GM19395 (cell line): ENCODE data around the gene ZRSR2.

ENCODE experiments used
- ATAC-seq: cut with Tn5 transposase; IDR thresholded peaks from one replicate; pipeline ENCODE4 v1.9.1; 2021; ENCODE audit warnings: mild to moderate bottlenecking, moderate library complexity; ENCODE audit not compliant: unreplicated experiment

ZRSR2 gene

GRCh38 chrX:15849555-15849954 is 59.3 kb downstream of the ZRSR2 start:
- no peak for ATAC-seq

DNA sequence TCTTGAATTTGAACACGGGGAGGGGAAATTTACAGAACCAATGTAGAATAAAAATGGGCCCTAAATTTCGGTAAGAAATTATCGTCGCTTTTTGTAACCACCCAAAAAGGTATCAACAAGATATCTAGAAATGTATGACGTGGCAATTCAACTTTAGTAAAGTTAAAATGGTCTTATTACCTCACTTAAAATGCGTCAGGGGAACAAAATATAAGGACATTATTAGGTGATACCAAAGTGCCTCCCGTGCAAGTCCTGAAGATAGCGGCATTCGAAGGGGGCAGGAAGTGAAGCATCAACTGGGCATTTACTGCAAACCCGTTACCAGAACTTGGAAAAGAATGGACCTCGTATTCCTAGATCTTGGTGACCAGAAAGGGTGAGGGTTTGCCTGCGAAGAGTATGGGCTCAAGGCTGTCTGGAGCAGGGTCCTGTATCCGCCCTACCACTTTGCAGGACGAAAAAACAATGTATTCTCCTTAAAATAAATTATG is 63.3 kb downstream of the ZRSR2 start:
- ATAC-seq: no peak

GRCh38 chrX:15854080-15854655 is 63.9 kb downstream of the ZRSR2 start:
- peak; percentile 39 for ATAC-seq

- ATAC-seq: peak; percentile 94
These were observed 64.7 kb downstream of the ZRSR2 start, which contains the start of gene AP1S2 for GRCh38 chrX:15854712-15855567. Gene AP1S2, minus strand, starts transcription at chrX:15854813. Its CDS starts 2,289 bp downstream, at chrX:15852524.

DNA sequence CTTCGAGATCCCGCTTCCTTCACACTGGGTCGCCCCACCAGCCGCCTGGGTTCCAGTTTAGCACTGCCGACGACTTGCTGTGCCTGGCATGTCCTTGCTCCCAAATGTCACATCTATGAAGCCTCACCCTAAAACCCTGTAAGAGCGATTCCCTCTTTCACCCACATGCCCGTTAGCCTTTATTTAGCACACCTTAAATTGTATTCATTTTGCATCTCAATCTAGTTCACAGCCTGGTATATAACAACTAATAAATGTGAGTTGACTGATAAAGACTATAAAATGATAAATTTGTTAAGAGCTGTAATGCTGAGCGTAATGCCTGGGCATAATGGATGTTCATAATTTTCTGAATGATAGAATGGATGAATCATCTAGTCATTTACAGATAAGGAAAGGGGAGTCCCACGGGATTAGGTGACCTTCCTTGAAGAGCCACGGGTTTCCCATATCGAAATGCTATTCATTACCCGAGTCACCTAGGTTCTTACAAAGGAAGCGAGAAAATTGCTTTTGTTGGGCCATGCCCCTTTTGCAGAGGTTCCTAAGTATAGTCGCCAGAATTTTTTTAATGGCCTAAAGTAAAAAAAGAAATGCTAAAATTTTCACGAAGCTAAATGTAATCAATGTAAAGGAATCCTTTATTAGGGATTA is 65.4 kb downstream of the ZRSR2 start:
- ATAC-seq: no peak

DNA sequence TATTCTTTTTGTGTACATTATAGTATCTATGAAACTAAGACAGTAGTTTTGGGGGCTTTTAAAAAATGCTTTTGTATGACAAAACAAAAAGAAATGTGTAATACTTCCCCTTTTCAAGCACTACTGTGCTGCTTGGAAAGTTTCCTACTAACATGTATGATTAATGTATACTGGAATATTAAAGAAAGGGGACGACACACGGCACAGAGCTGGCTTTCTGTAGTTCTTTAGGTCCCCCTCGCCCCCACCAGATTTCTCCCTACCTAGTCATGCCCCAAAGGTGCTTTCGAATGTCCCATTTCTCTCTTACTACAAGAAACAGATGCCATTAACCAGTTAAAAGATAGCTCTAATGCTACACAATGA is 65.9 kb downstream of the ZRSR2 start:
- no peak for ATAC-seq

GRCh38 chrX:15856636-15857035 is 66.4 kb downstream of the ZRSR2 start:
- ATAC-seq: no peak

DNA sequence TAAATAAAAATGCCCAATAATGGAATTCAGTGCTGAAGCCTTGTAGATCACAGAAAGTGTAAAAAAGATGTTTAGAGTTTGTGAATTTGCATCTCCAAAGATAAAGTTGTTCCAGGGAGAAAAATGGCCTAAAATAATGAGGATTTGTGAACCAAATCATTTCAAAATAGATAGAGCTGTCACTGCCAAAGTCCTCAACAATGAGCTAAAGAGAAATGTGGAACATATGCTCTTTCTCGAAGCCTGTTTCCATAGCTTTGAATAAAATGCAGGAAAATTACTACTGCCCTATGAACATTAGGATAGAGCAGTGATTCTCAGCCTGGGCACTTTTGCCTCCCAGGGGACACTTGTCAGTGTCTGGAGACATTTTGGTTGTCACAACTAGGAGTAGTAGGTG is 67.8 kb downstream of the ZRSR2 start:
- ATAC-seq: no peak

GRCh38 chrX:15860921-15861320 is 70.6 kb downstream of the ZRSR2 start:
- ATAC-seq: no peak

- no peak for ATAC-seq
These were observed 73.7 kb downstream of the ZRSR2 start for GRCh38 chrX:15864023-15864422.

DNA sequence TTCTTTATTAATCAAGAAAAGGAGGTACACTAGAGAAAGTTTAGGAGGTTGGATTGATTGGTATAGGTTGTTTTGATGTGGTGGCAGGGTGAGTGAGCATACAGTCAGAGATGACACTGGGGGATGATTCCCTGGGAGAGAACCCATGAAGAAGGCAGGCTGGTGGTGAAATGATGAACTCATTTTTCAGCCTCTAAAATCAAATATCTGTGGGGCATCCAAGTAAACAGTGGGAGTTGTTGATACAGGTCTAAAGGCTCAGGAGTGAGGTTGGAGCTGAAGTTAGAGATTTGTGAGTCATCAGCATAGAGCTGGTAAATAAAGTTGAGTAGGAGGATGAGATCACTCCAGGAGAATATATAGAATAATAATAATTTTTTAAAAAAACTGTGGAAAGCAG is 74.3 kb downstream of the ZRSR2 start:
- no peak for ATAC-seq

DNA sequence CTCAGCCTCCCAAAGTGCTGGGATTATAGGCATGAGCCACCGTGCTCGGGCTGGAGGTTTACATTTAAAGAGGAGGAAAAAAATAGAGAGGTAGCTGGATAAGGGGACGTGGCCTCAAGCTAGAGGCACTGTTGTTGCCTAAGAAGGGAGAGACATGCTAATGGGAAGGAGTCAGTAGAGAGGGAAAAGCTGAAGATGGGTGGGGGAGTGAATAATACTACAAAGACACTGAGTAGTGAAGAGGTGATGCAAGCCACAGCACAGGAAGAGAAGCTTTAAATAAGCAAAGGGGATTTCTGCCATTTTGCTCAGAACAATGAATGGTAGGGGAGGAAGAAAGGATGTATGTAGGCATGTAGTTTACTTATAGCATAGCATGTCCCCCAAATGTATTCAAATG is 75.9 kb downstream of the ZRSR2 start:
- ATAC-seq: no peak

GRCh38 chrX:15869695-15870094 is 79.4 kb downstream of the ZRSR2 start:
- no peak for ATAC-seq

DNA sequence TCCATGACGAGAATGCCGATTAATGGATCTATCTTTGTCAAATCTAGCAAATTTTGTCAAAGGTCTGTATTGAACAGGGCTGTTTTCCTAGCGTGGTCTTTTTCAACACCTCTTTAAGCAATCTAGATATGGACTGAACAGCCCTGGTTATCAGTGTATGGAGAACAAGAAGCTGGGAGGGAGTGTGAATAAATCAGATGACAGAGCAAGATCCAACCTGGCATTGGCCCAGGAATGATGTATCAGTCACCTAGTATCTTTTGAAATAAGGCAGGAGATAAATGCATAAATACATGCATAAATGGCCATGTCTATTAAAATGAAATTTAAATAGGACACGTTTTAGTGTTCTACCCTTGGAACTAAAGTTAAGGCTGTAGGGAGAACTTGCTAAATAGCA is 80.0 kb downstream of the ZRSR2 start:
- ATAC-seq: no peak
